ENCODE data around the gene MAP1LC3A. TPM values are rescaled to one million over a fixed set of nuclear protein-coding genes. Genes with fewer than 3 reads are reported as not detected.

MAP1LC3A gene
- total RNA-seq, 1 experiment from 2014 or later: 25.9 TPM

- H4K91ac ChIP-seq (ENCODE audit: insufficient read length, low read depth, low read length): no peak overlapping the region
- H3K4ac ChIP-seq (ENCODE audit: low read depth, low read length): no peak overlapping the region
- Mint-ChIP-seq H3K36me3 (ENCODE audit: insufficient read depth in 1 of 3, low read depth in 3 of 3) (peaks cover 10 to 69% (median 48%) of the 10 kb centered on the region in 3 experiments; a peak in 6 of 7 replicates), H3K4me1 (peaks cover 9 to 15% of the 10 kb centered on the region in 2 experiments), H3K27me3 (ENCODE audit: low read depth) (no peaks in the 10 kb centered on the region), H3K4me3 (no peak overlapping the region), H3K27ac (peak overlapping the region in 1 of 3 experiments; percentile 92; a peak in 2 of 7 replicates), H3K9me3 (no peaks in the 10 kb centered on the region)
- H4K20me1 ChIP-seq (ENCODE audit: control insufficient read depth, insufficient read depth, insufficient read length): no peaks in the 10 kb centered on the region
- H3K4me2 ChIP-seq (ENCODE audit: insufficient read depth, insufficient read length, low read length): no peak overlapping the region
- H3K79me1 ChIP-seq (ENCODE audit: insufficient read depth, low read depth, low read length, poor library complexity, severe bottlenecking): no peaks in the 10 kb centered on the region
- no peak overlapping the region for H2BK5ac ChIP-seq (ENCODE audit: insufficient read length, low read length)
- no peaks in the 10 kb centered on the region for H3K4me1 ChIP-seq (ENCODE audit: insufficient read depth, low read length)
- no peak overlapping the region for H3K18ac ChIP-seq (ENCODE audit: insufficient read length, low read depth, low read length)
- H3K27ac ChIP-seq (ENCODE audit: insufficient read length, low read depth, low read length): no peak overlapping the region
- H3K14ac ChIP-seq (ENCODE audit: insufficient read depth, low read length): no peak overlapping the region
- no peak for TF ChIP-seq CTCF (conservative IDR thresholded peaks at IDR 0.05)
- no peak for DNase-seq
- H3T11ph ChIP-seq (ENCODE audit: low read length): no peak overlapping the region
- H2BK12ac ChIP-seq (ENCODE audit: insufficient read length, low read depth, low read length): no peak overlapping the region
- no peak overlapping the region for H2BK20ac ChIP-seq (ENCODE audit: low read depth, low read length, poor library complexity, severe bottlenecking)
- no peaks in the 10 kb centered on the region for H3K23me2 ChIP-seq (ENCODE audit: insufficient read length, low read depth, low read length, poor library complexity, severe bottlenecking)
- H3K23ac ChIP-seq (ENCODE audit: insufficient read length, low read depth, low read length): no peak overlapping the region
- H2BK15ac ChIP-seq (ENCODE audit: low read depth, low read length): no peak overlapping the region
- H3K9ac ChIP-seq (ENCODE audit: extremely low read depth, insufficient read length, low read length): no peak overlapping the region
- H2AFZ ChIP-seq (ENCODE audit: low read length): no peak overlapping the region
- no CpG with 5 or more reads among the region's 14 CpGs for WGBS (ENCODE audit: extremely low coverage, insufficient read length, low lambda C conversion rate)
- no peaks in the 10 kb centered on the region for H3K27me3 ChIP-seq (ENCODE audit: insufficient read depth, low read length)
- H3K9me3 ChIP-seq (ENCODE audit: control insufficient read depth, low read depth, low read length): no peaks in the 10 kb centered on the region
- no peak overlapping the region for H4K5ac ChIP-seq (ENCODE audit: insufficient read length, low read depth, low read length)
- no peak overlapping the region for H2AK5ac ChIP-seq (ENCODE audit: insufficient read length, low read length)
- no peak overlapping the region for H4K8ac ChIP-seq (replicated peaks; ENCODE audit: insufficient read length, low read depth, low read length)
- H2BK120ac ChIP-seq (ENCODE audit: low read depth, low read length, poor library complexity, severe bottlenecking): no peak overlapping the region
- no peak overlapping the region for H3K56ac ChIP-seq (ENCODE audit: insufficient read length, low read depth, low read length)
- peaks cover 6% of the 10 kb centered on the region; the same call in 1 of the 2 replicates for H3K79me2 ChIP-seq (ENCODE audit: insufficient read depth, low read length)
Observed at GRCh38 chr20:34525709-34526416, 32.7 kb upstream of the MAP1LC3A start.
